Prostate gland (tissue), 2 donors: ENCODE results near the gene SPEN.

Experiments
- CTCF ChIP-seq, 4 experiments: fragments of 200-600 bp in 2 of 4; fragments of 450-650 bp in 2 of 4; sonication (generic) in 2 of 4; IDR thresholded peaks; 1 replicate in 3 of 4; 2 replicates in 1 of 4; pipeline ENCODE4 v1.5.1; 2016 to 2019; ENCODE audit warnings: antibody characterized with exemption in 4 of 4, mild to moderate bottlenecking in 2 of 4, moderate library complexity in 2 of 4
- POLR2A ChIP-seq: fragments of 450-650 bp; IDR thresholded peaks from one replicate; pipeline ENCODE4 v1.6.1; 2016; ENCODE audit warnings: antibody characterized with exemption, mild to moderate bottlenecking

GRCh38 chr1:15881961-15882360 lies 34.5 kb downstream of the SPEN start:
- TF ChIP-seq CTCF (IDR thresholded peaks at IDR 0.05) (no peak), POLR2A (no peak)
